HG02943 (cell line): ENCODE data around the gene MAN1A1.
"Not testable (repeated sequence)": the region's sequence is repeated elsewhere in the genome, so short reads cannot be mapped to it uniquely, and the experiment has no call there.

Experiments
- ATAC-seq: cut with Tn5 transposase; IDR thresholded peaks from one replicate; pipeline ENCODE4 v1.9.1; 2021; ENCODE audit warnings: mild to moderate bottlenecking, low read depth, moderate library complexity; ENCODE audit not compliant: unreplicated experiment

MAN1A1 gene

GRCh38 chr6:119349361-119350201 is at the start of gene MAN1A1:
Gene MAN1A1 (minus strand): TSS chr6:119349761. CDS start chr6:119349065, 696 bp downstream.
- peak; percentile 65 for ATAC-seq

- no peak for ATAC-seq
These were observed 45.6 kb upstream of the MAN1A1 start for GRCh38 chr6:119395192-119395591.

- no peak for ATAC-seq
These were observed 40.8 kb upstream of the MAN1A1 start for GRCh38 chr6:119390247-119390793.

GRCh38 chr6:119385994-119386393 is 36.4 kb upstream of the MAN1A1 start:
- no peak for ATAC-seq

- no peak for ATAC-seq
These were observed 34.9 kb upstream of the MAN1A1 start for GRCh38 chr6:119384444-119384843.

- ATAC-seq = no peak
These were observed 30.2 kb upstream of the MAN1A1 start for GRCh38 chr6:119379809-119380208.

- not testable (repeated sequence) for ATAC-seq
These were observed 27.5 kb upstream of the MAN1A1 start for GRCh38 chr6:119377043-119377442.

- ATAC-seq = no peak
These were observed 20.5 kb upstream of the MAN1A1 start for GRCh38 chr6:119370080-119370479.

GRCh38 chr6:119368921-119369320 is 19.4 kb upstream of the MAN1A1 start:
- no peak for ATAC-seq

- ATAC-seq = no peak
These were observed 11.6 kb upstream of the MAN1A1 start for GRCh38 chr6:119361209-119361608.

GRCh38 chr6:119360262-119360915 is 10.8 kb upstream of the MAN1A1 start:
- ATAC-seq = no peak

GRCh38 chr6:119355890-119356289 is 6.3 kb upstream of the MAN1A1 start:
- no peak for ATAC-seq

- no peak for ATAC-seq
These were observed 5.6 kb upstream of the MAN1A1 start for GRCh38 chr6:119355157-119355556.

- ATAC-seq = no peak
These were observed 4.1 kb upstream of the MAN1A1 start for GRCh38 chr6:119353696-119354095.

- no peak for ATAC-seq
These were observed 2.4 kb upstream of the MAN1A1 start for GRCh38 chr6:119352001-119352400.

- no peak for ATAC-seq
These were observed 1.4 kb upstream of the MAN1A1 start for GRCh38 chr6:119350952-119351372.

- peak; percentile 2 for ATAC-seq
These were observed 816 bp upstream of the MAN1A1 start for GRCh38 chr6:119350202-119350951.

GRCh38 chr6:119348748-119349360 is 707 bp downstream of the MAN1A1 start:
- peak; percentile 4 for ATAC-seq

GRCh38 chr6:119348096-119348747 is 1.3 kb downstream of the MAN1A1 start:
- ATAC-seq = peak; percentile 30
